Liver (tissue), 2 donors: ENCODE measurements around the gene GGCX.

Experiments used
- TF ChIP-seq, protein P1 (sequence below): fragments of 150-350 bp; IDR thresholded peaks from 2 replicates; pipeline ENCODE4 v1.5.1; 2017; ENCODE audit warnings: improper control_type of control experiment, low read depth, low read length; ENCODE audit not compliant: missing input control
- TF ChIP-seq, protein P2 (sequence below): IDR thresholded peaks from 2 replicates; pipeline ENCODE4 v1.6.1; 2016; ENCODE audit warnings: antibody characterized with exemption, mild to moderate bottlenecking
- TF ChIP-seq, protein P3 (sequence below): IDR thresholded peaks from 2 replicates; pipeline ENCODE4 v1.6.1; 2016; ENCODE audit warnings: antibody characterized with exemption
- donor health status: healthy.

DNA sequence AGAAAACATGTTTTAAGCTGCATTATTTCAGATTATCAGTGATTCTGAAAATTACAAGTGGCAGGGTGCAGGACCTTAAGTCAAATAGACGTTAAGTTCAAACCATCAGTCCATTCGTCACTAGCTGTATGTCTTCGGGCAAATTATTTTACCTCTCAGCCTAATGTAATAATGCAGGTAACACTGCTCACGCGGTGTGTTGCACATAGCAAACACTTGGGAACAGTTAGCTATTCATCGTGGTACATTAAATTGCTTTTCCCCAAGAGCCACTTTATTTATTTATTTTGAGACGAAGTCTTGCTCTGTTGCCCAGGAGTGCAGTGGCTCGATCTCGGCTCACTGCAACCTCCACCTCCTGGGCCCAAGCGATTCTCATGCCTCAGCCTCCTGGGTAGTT is 12.2 kb downstream of the GGCX start:
- TF ChIP-seq, protein P1, sequence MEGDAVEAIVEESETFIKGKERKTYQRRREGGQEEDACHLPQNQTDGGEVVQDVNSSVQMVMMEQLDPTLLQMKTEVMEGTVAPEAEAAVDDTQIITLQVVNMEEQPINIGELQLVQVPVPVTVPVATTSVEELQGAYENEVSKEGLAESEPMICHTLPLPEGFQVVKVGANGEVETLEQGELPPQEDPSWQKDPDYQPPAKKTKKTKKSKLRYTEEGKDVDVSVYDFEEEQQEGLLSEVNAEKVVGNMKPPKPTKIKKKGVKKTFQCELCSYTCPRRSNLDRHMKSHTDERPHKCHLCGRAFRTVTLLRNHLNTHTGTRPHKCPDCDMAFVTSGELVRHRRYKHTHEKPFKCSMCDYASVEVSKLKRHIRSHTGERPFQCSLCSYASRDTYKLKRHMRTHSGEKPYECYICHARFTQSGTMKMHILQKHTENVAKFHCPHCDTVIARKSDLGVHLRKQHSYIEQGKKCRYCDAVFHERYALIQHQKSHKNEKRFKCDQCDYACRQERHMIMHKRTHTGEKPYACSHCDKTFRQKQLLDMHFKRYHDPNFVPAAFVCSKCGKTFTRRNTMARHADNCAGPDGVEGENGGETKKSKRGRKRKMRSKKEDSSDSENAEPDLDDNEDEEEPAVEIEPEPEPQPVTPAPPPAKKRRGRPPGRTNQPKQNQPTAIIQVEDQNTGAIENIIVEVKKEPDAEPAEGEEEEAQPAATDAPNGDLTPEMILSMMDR: no peak
- TF ChIP-seq, protein P2, sequence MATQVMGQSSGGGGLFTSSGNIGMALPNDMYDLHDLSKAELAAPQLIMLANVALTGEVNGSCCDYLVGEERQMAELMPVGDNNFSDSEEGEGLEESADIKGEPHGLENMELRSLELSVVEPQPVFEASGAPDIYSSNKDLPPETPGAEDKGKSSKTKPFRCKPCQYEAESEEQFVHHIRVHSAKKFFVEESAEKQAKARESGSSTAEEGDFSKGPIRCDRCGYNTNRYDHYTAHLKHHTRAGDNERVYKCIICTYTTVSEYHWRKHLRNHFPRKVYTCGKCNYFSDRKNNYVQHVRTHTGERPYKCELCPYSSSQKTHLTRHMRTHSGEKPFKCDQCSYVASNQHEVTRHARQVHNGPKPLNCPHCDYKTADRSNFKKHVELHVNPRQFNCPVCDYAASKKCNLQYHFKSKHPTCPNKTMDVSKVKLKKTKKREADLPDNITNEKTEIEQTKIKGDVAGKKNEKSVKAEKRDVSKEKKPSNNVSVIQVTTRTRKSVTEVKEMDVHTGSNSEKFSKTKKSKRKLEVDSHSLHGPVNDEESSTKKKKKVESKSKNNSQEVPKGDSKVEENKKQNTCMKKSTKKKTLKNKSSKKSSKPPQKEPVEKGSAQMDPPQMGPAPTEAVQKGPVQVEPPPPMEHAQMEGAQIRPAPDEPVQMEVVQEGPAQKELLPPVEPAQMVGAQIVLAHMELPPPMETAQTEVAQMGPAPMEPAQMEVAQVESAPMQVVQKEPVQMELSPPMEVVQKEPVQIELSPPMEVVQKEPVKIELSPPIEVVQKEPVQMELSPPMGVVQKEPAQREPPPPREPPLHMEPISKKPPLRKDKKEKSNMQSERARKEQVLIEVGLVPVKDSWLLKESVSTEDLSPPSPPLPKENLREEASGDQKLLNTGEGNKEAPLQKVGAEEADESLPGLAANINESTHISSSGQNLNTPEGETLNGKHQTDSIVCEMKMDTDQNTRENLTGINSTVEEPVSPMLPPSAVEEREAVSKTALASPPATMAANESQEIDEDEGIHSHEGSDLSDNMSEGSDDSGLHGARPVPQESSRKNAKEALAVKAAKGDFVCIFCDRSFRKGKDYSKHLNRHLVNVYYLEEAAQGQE: no peak
- TF ChIP-seq, protein P3, sequence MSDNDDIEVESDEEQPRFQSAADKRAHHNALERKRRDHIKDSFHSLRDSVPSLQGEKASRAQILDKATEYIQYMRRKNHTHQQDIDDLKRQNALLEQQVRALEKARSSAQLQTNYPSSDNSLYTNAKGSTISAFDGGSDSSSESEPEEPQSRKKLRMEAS: no peak
